IMR-90 (cell line): ENCODE measurements around the gene TSSC4. TPM values are rescaled to one million over a fixed set of nuclear protein-coding genes. Genes with fewer than 3 reads are reported as not detected.

Experiments
- ATAC-seq: fragments of 200-7000 bp; cut with Tn5 transposase; 2 replicates; pipeline ENCODE4 v1.9.1; 2020; ENCODE audit warnings: low read depth, mild to moderate bottlenecking, moderate library complexity
- BruUV-seq: library from RNA; stranded (reverse); fragments of 400-500 nt; replicated peaks from 2 replicates; lab custom pipeline; 2021; lab: Mats Ljungman, UMichigan
- CTCF ChIA-PET: fragments of 300-600 bp; formaldehyde crosslinking; extraction: SDS; loops from one replicate; lab custom pipeline; 2021; ENCODE audit warnings: antibody characterized with exemption; lab: Yijun Ruan, JAX
- POLR2A ChIA-PET: fragments of 300-600 bp; sonication (Branson Sonifier 250); formaldehyde crosslinking; loops from one replicate; lab custom pipeline; 2022; ENCODE audit warnings: antibody characterized with exemption; ENCODE audit not compliant: unreplicated experiment; lab: Charles Lee
- DNase-seq: peaks from one replicate; pipeline ENCODE4 v3.0.0; 2013
- H2AFZ ChIP-seq: replicated peaks from 2 replicates; pipeline ENCODE3; 2013; ENCODE audit warnings: low read length, mild to moderate bottlenecking; ENCODE audit not compliant: poor library complexity
- H2AK5ac ChIP-seq: 2 replicates; pipeline ENCODE4 v1.6.1; 2013; ENCODE audit warnings: low read depth, low read length, inconsistent platforms
- H2AK9ac ChIP-seq: replicated peaks from 2 replicates; pipeline ENCODE3; 2013; ENCODE audit warnings: mild to moderate bottlenecking, low read depth, low read length, moderate library complexity; ENCODE audit not compliant: poor library complexity
- H2BK120ac ChIP-seq: 2 replicates; pipeline ENCODE4 v1.6.1; 2013; ENCODE audit warnings: low read depth, low read length, inconsistent platforms
- H2BK15ac ChIP-seq: 3 replicates; pipeline ENCODE4 v1.6.1; 2013; ENCODE audit warnings: low read depth, low read length, inconsistent platforms
- H2BK20ac ChIP-seq: 2 replicates; pipeline ENCODE4 v1.6.1; 2013; ENCODE audit warnings: low read depth, mild to moderate bottlenecking, inconsistent platforms, low read length, moderate library complexity
- H2BK5ac ChIP-seq: 2 replicates; pipeline ENCODE4 v1.6.1; 2013; ENCODE audit warnings: mild to moderate bottlenecking, low read depth, low read length, inconsistent platforms; ENCODE audit not compliant: poor library complexity, severe bottlenecking
- H3K14ac ChIP-seq: replicated peaks from 2 replicates; pipeline ENCODE4 v1.6.1; 2013; ENCODE audit warnings: low read depth, low read length, inconsistent platforms
- H3K18ac ChIP-seq: 2 replicates; pipeline ENCODE4 v1.6.1; 2013; ENCODE audit warnings: low read depth, low read length, control low read depth
- H3K23ac ChIP-seq: 2 replicates; pipeline ENCODE4 v1.6.1; 2013; ENCODE audit warnings: low read depth, low read length, inconsistent platforms
- H3K27ac ChIP-seq: 2 replicates; pipeline ENCODE4 v1.5.1; 2013; ENCODE audit warnings: mild to moderate bottlenecking, control low read depth, low read length; ENCODE audit not compliant: insufficient read depth
- H3K27me3 ChIP-seq: 2 replicates; pipeline ENCODE4 v1.6.1; 2013; ENCODE audit warnings: low read length; ENCODE audit not compliant: control insufficient read depth, insufficient read depth
- H3K36me3 ChIP-seq: 2 replicates; pipeline ENCODE4 v1.6.1; 2013; ENCODE audit warnings: low read length, mixed read lengths; ENCODE audit not compliant: control insufficient read depth, insufficient read depth
- H3K4ac ChIP-seq: 2 replicates; pipeline ENCODE4 v1.6.1; 2013; ENCODE audit warnings: low read depth, low read length, inconsistent platforms
- H3K4me1 ChIP-seq: 2 replicates; pipeline ENCODE4 v1.6.1; 2013; ENCODE audit warnings: low read length, mixed read lengths; ENCODE audit not compliant: control insufficient read depth, insufficient read depth
- H3K4me2 ChIP-seq: 2 replicates; pipeline ENCODE4 v1.6.1; 2013; ENCODE audit warnings: low read depth, mild to moderate bottlenecking, control low read depth, low read length, moderate library complexity
- H3K4me3 ChIP-seq: 2 replicates; pipeline ENCODE4 v1.5.1; 2013; ENCODE audit warnings: low read depth, mild to moderate bottlenecking, control low read depth, low read length, moderate library complexity; ENCODE audit not compliant: insufficient read depth
- H3K56ac ChIP-seq: 2 replicates; pipeline ENCODE4 v1.6.1; 2013; ENCODE audit warnings: low read length, inconsistent platforms; ENCODE audit not compliant: insufficient read depth; ENCODE audit errors: extremely low read depth
- H3K79me1 ChIP-seq, 2 experiments: 2 replicates each; pipeline ENCODE4 v1.6.1; 2013; ENCODE audit warnings: low read length in 2 of 2, inconsistent platforms in 1 of 2, low read depth in 1 of 2
- H3K9ac ChIP-seq: 2 replicates; pipeline ENCODE4 v1.6.1; 2013; ENCODE audit warnings: low read depth, low read length, control low read depth
- H3K9me1 ChIP-seq: 2 replicates; pipeline ENCODE4 v1.6.1; 2013; ENCODE audit warnings: low read length, inconsistent platforms; ENCODE audit not compliant: insufficient read depth
- H3K9me3 ChIP-seq: 2 replicates; pipeline ENCODE4 v1.6.1; 2013; ENCODE audit warnings: low read length; ENCODE audit not compliant: control insufficient read depth, insufficient read depth
- H4K20me1 ChIP-seq: 2 replicates; pipeline ENCODE4 v1.6.1; 2013; ENCODE audit warnings: low read length, inconsistent platforms; ENCODE audit not compliant: insufficient read depth
- H4K5ac ChIP-seq: 2 replicates; pipeline ENCODE4 v1.6.1; 2013; ENCODE audit warnings: mild to moderate bottlenecking, low read depth, low read length, control low read depth
- H4K8ac ChIP-seq, 2 experiments: 2 replicates each; pipeline ENCODE4 v1.6.1; 2013; ENCODE audit warnings: low read depth in 2 of 2, low read length in 2 of 2, control low read depth in 1 of 2, inconsistent platforms in 1 of 2
- H4K91ac ChIP-seq: 2 replicates; pipeline ENCODE4 v1.6.1; 2013; ENCODE audit warnings: low read depth, low read length, inconsistent platforms; ENCODE audit not compliant: insufficient read depth
- BHLHE40 ChIP-seq: fragments of 150-350 bp; IDR thresholded peaks from 2 replicates; pipeline ENCODE4 v1.6.1; 2016; ENCODE audit warnings: mild to moderate bottlenecking, low read depth, low read length
- CEBPB ChIP-seq: IDR thresholded peaks from 2 replicates; pipeline ENCODE4 v1.6.1; 2012; ENCODE audit warnings: low read depth, low read length, improper control_type of control experiment
- CHD1 ChIP-seq: IDR thresholded peaks from 2 replicates; pipeline ENCODE4 v1.6.1; 2012; ENCODE audit warnings: low read depth, low read length, improper control_type of control experiment
- CTCF ChIP-seq: conservative IDR thresholded peaks from 2 replicates; pipeline ENCODE4 v1.5.1; 2012; ENCODE audit warnings: mild to moderate bottlenecking, low read depth, low read length, improper control_type of control experiment
- FOS ChIP-seq: fragments of 150-350 bp; IDR thresholded peaks from 2 replicates; pipeline ENCODE4 v1.6.1; 2016; ENCODE audit warnings: low read depth, low read length
- MAZ ChIP-seq: IDR thresholded peaks from 2 replicates; pipeline ENCODE4 v1.6.1; 2012; ENCODE audit warnings: low read depth, mild to moderate bottlenecking, low read length, improper control_type of control experiment, moderate library complexity, borderline replicate concordance
- MXI1 ChIP-seq: IDR thresholded peaks from 2 replicates; pipeline ENCODE4 v1.6.1; 2012; ENCODE audit warnings: low read depth, mild to moderate bottlenecking, low read length, moderate library complexity, borderline replicate concordance
- NFE2L2 ChIP-seq: fragments of 150-350 bp; IDR thresholded peaks from 2 replicates; pipeline ENCODE4 v1.6.1; 2016; ENCODE audit warnings: low read depth, mild to moderate bottlenecking, low read length
- POLR2A ChIP-seq: IDR thresholded peaks from 2 replicates; pipeline ENCODE4 v1.6.1; 2012; ENCODE audit warnings: mild to moderate bottlenecking, low read depth, low read length
- RAD21 ChIP-seq: IDR thresholded peaks from 2 replicates; pipeline ENCODE4 v1.6.1; 2012; ENCODE audit warnings: low read length, improper control_type of control experiment
- RCOR1 ChIP-seq: IDR thresholded peaks from 2 replicates; pipeline ENCODE4 v1.6.1; 2012; ENCODE audit warnings: mild to moderate bottlenecking, low read length, improper control_type of control experiment; ENCODE audit not compliant: insufficient replicate concordance
- RFX5 ChIP-seq: IDR thresholded peaks from 2 replicates; pipeline ENCODE4 v1.8.0; 2012; ENCODE audit warnings: low read depth, mild to moderate bottlenecking, low read length, moderate library complexity
- SMC3 ChIP-seq: fragments of 150-350 bp; IDR thresholded peaks from 2 replicates; pipeline ENCODE4 v1.6.1; 2016; ENCODE audit warnings: low read depth, mild to moderate bottlenecking, antibody characterized with exemption, low read length, moderate library complexity
- WGBS, 2 experiments: methylation state at CpG; one replicate each; pipeline versions ENCODE4 v1.1.5 to v1.1.7; 2013; ENCODE audit warnings: missing lambda C conversion rate in 2 of 2; ENCODE audit not compliant: insufficient read length in 1 of 2; ENCODE audit errors: extremely low coverage in 2 of 2; 5-methylcytosine and 5-hydroxymethylcytosine counted together
- dilution Hi-C: fragments of 300-500 bp; cut with HindIII; formaldehyde crosslinking; loops from one replicate; pipeline ENCODE4 v1.14.3; 2018; ENCODE audit warnings: low sequenced_read_pairs; ENCODE audit not compliant: unreplicated experiment
- in situ Hi-C: fragments of 300-500 bp; cut with MboI; formaldehyde crosslinking; loops from 3 replicates; pipeline ENCODE4 v1.14.3; 2019; ENCODE audit warnings: low sequenced_read_pairs, inconsistent platforms, mixed read lengths
- intact Hi-C: fragments of 100-400 bp; cut with micrococcal nuclease; formaldehyde crosslinking; loops from 2 replicates; pipeline ENCODE4 v1.10.0; 2022
- polyA plus RNA-seq, 3 experiments: library from polyadenylated mRNA; depleted of rRNA; stranded (reverse); fragments of >200 nt; gene quantifications; 2 replicates each; pipeline ENCODE4 v1.2.3, GENCODE V29; 2012; ENCODE audit warnings: low replicate concordance in 1 of 3
- total RNA-seq: library from RNA; depleted of rRNA; stranded (reverse); fragments of >200 nt; gene quantifications from 2 replicates; pipeline ENCODE4 v1.2.3, GENCODE V29; 2012
- TF ChIP-seq, protein P1 (sequence below): fragments of 150-350 bp; IDR thresholded peaks from 2 replicates; pipeline ENCODE4 v1.6.1; 2016; ENCODE audit warnings: low read depth, mild to moderate bottlenecking, low read length, moderate library complexity, borderline replicate concordance
- TF ChIP-seq, protein P2 (sequence below): fragments of 150-350 bp; IDR thresholded peaks from 2 replicates; pipeline ENCODE4 v1.6.1; 2017; ENCODE audit warnings: mild to moderate bottlenecking, antibody characterized with exemption, low read length, low read depth

The TSSC4 gene
- total and polyA plus RNA-seq, 2 of the 4 experiments (the other 2 are of a cell fraction): 34.9 to 40.0 TPM

DNA sequence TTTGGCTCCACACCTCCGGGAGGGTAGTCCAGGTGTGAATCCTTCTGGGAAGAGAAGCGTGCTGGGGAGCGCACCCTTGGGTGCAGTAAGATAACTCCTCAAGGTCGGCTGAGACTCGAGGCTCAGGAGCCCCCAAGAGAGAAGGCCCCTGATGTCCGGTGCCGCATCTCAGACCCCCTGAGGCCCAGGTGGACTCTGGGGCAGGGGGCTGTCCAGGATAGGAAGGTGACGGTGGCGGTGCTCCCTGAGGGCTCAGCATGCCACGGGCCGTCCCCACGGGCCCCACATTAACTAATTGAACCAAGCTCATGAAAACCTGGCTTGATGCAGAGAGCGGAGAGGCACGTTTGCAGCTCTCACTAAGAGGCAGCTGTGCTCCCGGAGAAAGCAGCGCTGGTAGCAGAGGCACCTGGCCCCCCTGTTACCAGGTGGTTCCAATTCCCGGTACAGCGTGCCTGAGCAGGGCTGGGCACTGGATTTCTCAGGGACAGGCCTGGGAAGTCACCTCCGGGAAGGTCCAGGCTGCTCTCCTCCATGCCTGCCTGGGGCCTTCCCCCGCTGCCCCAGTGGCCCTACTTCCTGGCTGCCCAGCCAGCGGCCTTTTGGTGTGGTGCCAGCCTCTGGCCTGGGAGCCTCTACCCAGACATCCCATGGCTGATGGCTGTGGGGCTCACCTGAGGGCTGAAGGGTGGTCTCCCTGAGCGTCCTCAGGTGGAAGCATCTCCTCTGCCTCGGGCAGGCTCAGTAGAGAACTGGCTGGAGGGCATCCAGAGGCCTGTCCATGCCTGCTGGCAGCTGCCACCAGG lies 45.4 kb downstream of the TSSC4 start:
- no peaks in the 10 kb centered on the region for H3K36me3 ChIP-seq
- H3K4me1 ChIP-seq: no peaks in the 10 kb centered on the region
- no peak overlapping the region for H3K56ac ChIP-seq
- no peak overlapping the region for H2AK9ac ChIP-seq
- ATAC-seq (no peak), DNase-seq (no peak)
- H3K18ac ChIP-seq: no peak overlapping the region
- intact Hi-C loops (no loop called here), dilution Hi-C loops (no loop called here), in situ Hi-C loops (no loop called here)
- H2AFZ ChIP-seq: no peak overlapping the region
- no peak overlapping the region for H3K4ac ChIP-seq
- H3K4me3 ChIP-seq: no peak overlapping the region
- no peak overlapping the region for H2BK20ac ChIP-seq
- no peak overlapping the region for H3K27ac ChIP-seq
- BruUV-seq: no TSS peak
- H4K20me1 ChIP-seq: no peaks in the 10 kb centered on the region
- WGBS, 2 experiments: 57% methylated on average over 11 of the region's 23 CpGs; no CpG with 5 or more reads in 1 of the 2 experiments
- H3K9me1 ChIP-seq: no peaks in the 10 kb centered on the region
- H4K5ac ChIP-seq: no peak overlapping the region
- H3K14ac ChIP-seq: no peak overlapping the region
- no peak overlapping the region for H2BK15ac ChIP-seq
- ChIA-PET POLR2A (no interaction called here), CTCF (no interaction called here)
- H2BK5ac ChIP-seq: no peak overlapping the region
- no peak overlapping the region for H3K23ac ChIP-seq
- H4K91ac ChIP-seq: no peak overlapping the region
- H4K8ac ChIP-seq: no peak overlapping the region
- no peak overlapping the region for H3K4me2 ChIP-seq
- no peak overlapping the region for H2BK120ac ChIP-seq
- H2AK5ac ChIP-seq: no peak overlapping the region
- H3K79me1 ChIP-seq: no peaks in the 10 kb centered on the region
- no peak overlapping the region for H3K9ac ChIP-seq
- H3K9me3 ChIP-seq: no peaks in the 10 kb centered on the region; the same call in 1 of the 2 replicates
- peaks cover 55% of the 10 kb centered on the region for H3K27me3 ChIP-seq
- TF ChIP-seq MXI1: no peak
- TF ChIP-seq NFE2L2: no peak
- TF ChIP-seq CHD1: no peak
- no peak for TF ChIP-seq BHLHE40
- TF ChIP-seq, protein P1, sequence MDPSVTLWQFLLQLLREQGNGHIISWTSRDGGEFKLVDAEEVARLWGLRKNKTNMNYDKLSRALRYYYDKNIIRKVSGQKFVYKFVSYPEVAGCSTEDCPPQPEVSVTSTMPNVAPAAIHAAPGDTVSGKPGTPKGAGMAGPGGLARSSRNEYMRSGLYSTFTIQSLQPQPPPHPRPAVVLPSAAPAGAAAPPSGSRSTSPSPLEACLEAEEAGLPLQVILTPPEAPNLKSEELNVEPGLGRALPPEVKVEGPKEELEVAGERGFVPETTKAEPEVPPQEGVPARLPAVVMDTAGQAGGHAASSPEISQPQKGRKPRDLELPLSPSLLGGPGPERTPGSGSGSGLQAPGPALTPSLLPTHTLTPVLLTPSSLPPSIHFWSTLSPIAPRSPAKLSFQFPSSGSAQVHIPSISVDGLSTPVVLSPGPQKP: no peak
- TF ChIP-seq RAD21: no peak
- TF ChIP-seq POLR2A: no peak
- TF ChIP-seq, protein P2, sequence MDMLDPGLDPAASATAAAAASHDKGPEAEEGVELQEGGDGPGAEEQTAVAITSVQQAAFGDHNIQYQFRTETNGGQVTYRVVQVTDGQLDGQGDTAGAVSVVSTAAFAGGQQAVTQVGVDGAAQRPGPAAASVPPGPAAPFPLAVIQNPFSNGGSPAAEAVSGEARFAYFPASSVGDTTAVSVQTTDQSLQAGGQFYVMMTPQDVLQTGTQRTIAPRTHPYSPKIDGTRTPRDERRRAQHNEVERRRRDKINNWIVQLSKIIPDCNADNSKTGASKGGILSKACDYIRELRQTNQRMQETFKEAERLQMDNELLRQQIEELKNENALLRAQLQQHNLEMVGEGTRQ: no peak
- no peak for TF ChIP-seq FOS
- no peak for TF ChIP-seq SMC3
- no peak for TF ChIP-seq MAZ
- TF ChIP-seq RFX5: no peak
- no peak for TF ChIP-seq CEBPB
- no peak for TF ChIP-seq RCOR1
- no peak for TF ChIP-seq CTCF
